ENCODE measurements around the gene UBB. TPM values are rescaled to one million over a fixed set of nuclear protein-coding genes. Genes with fewer than 3 reads are reported as not detected.
A peak's percentile ranks its signal among the peaks of the same experiment; 100 is the strongest.
"Not testable (repeated sequence)": the region's sequence is repeated elsewhere in the genome, so short reads cannot be mapped to it uniquely, and the experiment has no call there.

UBB gene
- total RNA-seq, 1 donor from 2014 or later: 1,933 TPM

GRCh38 chr17:16383216-16383615, 2.3 kb downstream of the UBB start:
- Mint-ChIP-seq H3K4me3 (peak overlapping the region; percentile 90), H3K27me3 (ENCODE audit: insufficient read depth) (peaks cover 8% of the 10 kb centered on the region), H3K36me3 (ENCODE audit: low read depth) (peaks cover 32% of the 10 kb centered on the region), H3K4me1 (ENCODE audit: low read depth) (peaks cover 41% of the 10 kb centered on the region), H3K27ac (no peak overlapping the region), H3K9me3 (no peaks in the 10 kb centered on the region)
- no peak for DNase-seq (ENCODE audit: low spot score)
- intact Hi-C loops (cut with micrococcal nuclease): no loop called here

GRCh38 chr17:16383772-16384287, 2.9 kb downstream of the UBB start:
- DNase-seq (ENCODE audit: low spot score): no peak
- Mint-ChIP-seq H3K9me3 (no peaks in the 10 kb centered on the region), H3K4me3 (peak overlapping the region; percentile 90), H3K27me3 (ENCODE audit: insufficient read depth) (peaks cover 8% of the 10 kb centered on the region), H3K4me1 (ENCODE audit: low read depth) (peaks cover 41% of the 10 kb centered on the region), H3K36me3 (ENCODE audit: low read depth) (peaks cover 32% of the 10 kb centered on the region), H3K27ac (peak overlapping the region; percentile 23)
- intact Hi-C loops (cut with micrococcal nuclease): no loop called here

- H3K9me3 Mint-ChIP-seq: no peaks in the 10 kb centered on the region
- DNase-seq (ENCODE audit: low spot score): no peak
- peaks cover 32% of the 10 kb centered on the region for H3K36me3 Mint-ChIP-seq (ENCODE audit: low read depth)
- H3K27ac Mint-ChIP-seq: no peak overlapping the region
- peaks cover 8% of the 10 kb centered on the region for H3K27me3 Mint-ChIP-seq (ENCODE audit: insufficient read depth)
- peak overlapping the region; percentile 55 for H3K4me3 Mint-ChIP-seq
- intact Hi-C loops (cut with micrococcal nuclease): no loop called here
- H3K4me1 Mint-ChIP-seq (ENCODE audit: low read depth): peaks cover 41% of the 10 kb centered on the region
Observed at GRCh38 chr17:16384557-16384956, 3.7 kb downstream of the UBB start.

- not testable (repeated sequence) for H3K9me3 Mint-ChIP-seq; DNase-seq (ENCODE audit: low spot score); H3K27ac Mint-ChIP-seq
- peaks cover 32% of the 10 kb centered on the region for H3K36me3 Mint-ChIP-seq (ENCODE audit: low read depth)
- peaks cover 14% of the 10 kb centered on the region for H3K27me3 Mint-ChIP-seq (ENCODE audit: insufficient read depth)
- peaks cover 36% of the 10 kb centered on the region for H3K4me1 Mint-ChIP-seq (ENCODE audit: low read depth)
- peak overlapping the region; percentile 87 for H3K4me3 Mint-ChIP-seq
- intact Hi-C loops (cut with micrococcal nuclease): loop anchor here (1.0 kb wide), 2 partner anchors 30 to 135 kb away; no protein-coding TSS in a partner anchor
Observed at GRCh38 chr17:16386126-16386507, 5.2 kb downstream of the UBB start.

GRCh38 chr17:16391451-16391850, 10.6 kb downstream of the UBB start:
- Mint-ChIP-seq H3K4me3 (no peak overlapping the region), H3K36me3 (ENCODE audit: low read depth) (no peaks in the 10 kb centered on the region), H3K27me3 (ENCODE audit: insufficient read depth) (peaks cover 21% of the 10 kb centered on the region), H3K4me1 (ENCODE audit: low read depth) (peaks cover 10% of the 10 kb centered on the region), H3K27ac (no peak overlapping the region), H3K9me3 (no peaks in the 10 kb centered on the region)
- intact Hi-C loops (cut with micrococcal nuclease): no loop called here
- DNase-seq (ENCODE audit: low spot score): no peak

GRCh38 chr17:16392491-16392890, 11.6 kb downstream of the UBB start:
- DNase-seq (ENCODE audit: low spot score); intact Hi-C loops (cut with micrococcal nuclease); H3K27ac Mint-ChIP-seq; H3K4me1 Mint-ChIP-seq (ENCODE audit: low read depth); H3K9me3 Mint-ChIP-seq; H3K4me3 Mint-ChIP-seq; H3K36me3 Mint-ChIP-seq (ENCODE audit: low read depth): not testable (repeated sequence)
- peaks cover 17% of the 10 kb centered on the region for H3K27me3 Mint-ChIP-seq (ENCODE audit: insufficient read depth)

- peaks cover 10% of the 10 kb centered on the region for H3K4me1 Mint-ChIP-seq (ENCODE audit: low read depth)
- intact Hi-C loops (cut with micrococcal nuclease); H3K27ac Mint-ChIP-seq; H3K9me3 Mint-ChIP-seq; H3K36me3 Mint-ChIP-seq (ENCODE audit: low read depth); DNase-seq (ENCODE audit: low spot score); H3K4me3 Mint-ChIP-seq: not testable (repeated sequence)
- H3K27me3 Mint-ChIP-seq (ENCODE audit: insufficient read depth): peaks cover 11% of the 10 kb centered on the region
Observed at GRCh38 chr17:16395887-16396286, 15.0 kb downstream of the UBB start.

GRCh38 chr17:16396693-16397092, 15.8 kb downstream of the UBB start:
- Mint-ChIP-seq H3K27me3 (ENCODE audit: insufficient read depth) (peaks cover 12% of the 10 kb centered on the region), H3K4me1 (ENCODE audit: low read depth) (peaks cover 10% of the 10 kb centered on the region)
- H3K4me3 Mint-ChIP-seq; DNase-seq (ENCODE audit: low spot score); H3K36me3 Mint-ChIP-seq (ENCODE audit: low read depth); H3K9me3 Mint-ChIP-seq; intact Hi-C loops (cut with micrococcal nuclease); H3K27ac Mint-ChIP-seq: not testable (repeated sequence)

GRCh38 chr17:16398270-16399267, 17.7 kb downstream of the UBB start:
- Mint-ChIP-seq H3K4me1 (ENCODE audit: low read depth) (peaks cover 10% of the 10 kb centered on the region), H3K27me3 (ENCODE audit: insufficient read depth) (peaks cover 5% of the 10 kb centered on the region), H3K27ac (peak overlapping the region; percentile 5), H3K9me3 (no peaks in the 10 kb centered on the region), H3K36me3 (ENCODE audit: low read depth) (no peaks in the 10 kb centered on the region), H3K4me3 (no peak overlapping the region)
- DNase-seq (ENCODE audit: low spot score): no peak
- intact Hi-C loops (cut with micrococcal nuclease): loop anchor here (2.0 kb wide), 1 partner anchor 18 kb away; the partner anchor contains the start of gene UBB

GRCh38 chr17:16403847-16404246, 23.0 kb downstream of the UBB start:
- H3K4me1 Mint-ChIP-seq (ENCODE audit: low read depth); H3K27ac Mint-ChIP-seq; H3K36me3 Mint-ChIP-seq (ENCODE audit: low read depth); H3K9me3 Mint-ChIP-seq; DNase-seq (ENCODE audit: low spot score); intact Hi-C loops (cut with micrococcal nuclease); H3K4me3 Mint-ChIP-seq: not testable (repeated sequence)
- peaks cover 15% of the 10 kb centered on the region for H3K27me3 Mint-ChIP-seq (ENCODE audit: insufficient read depth)

GRCh38 chr17:16406742-16407674, 26.1 kb downstream of the UBB start:
- intact Hi-C loops (cut with micrococcal nuclease): no loop called here
- H3K4me3 Mint-ChIP-seq: peak overlapping the region; percentile 19
- peaks cover 15% of the 10 kb centered on the region for H3K27me3 Mint-ChIP-seq (ENCODE audit: insufficient read depth)
- no peaks in the 10 kb centered on the region for H3K4me1 Mint-ChIP-seq (ENCODE audit: low read depth)
- no peak overlapping the region for H3K27ac Mint-ChIP-seq
- H3K36me3 Mint-ChIP-seq (ENCODE audit: low read depth): peaks cover 1% of the 10 kb centered on the region
- DNase-seq (ENCODE audit: low spot score): no peak
- no peaks in the 10 kb centered on the region for H3K9me3 Mint-ChIP-seq

- Mint-ChIP-seq H3K4me1 (ENCODE audit: low read depth) (no peaks in the 10 kb centered on the region), H3K27me3 (ENCODE audit: insufficient read depth) (peaks cover 15% of the 10 kb centered on the region), H3K27ac (no peak overlapping the region), H3K4me3 (no peak overlapping the region), H3K9me3 (no peaks in the 10 kb centered on the region), H3K36me3 (ENCODE audit: low read depth) (peaks cover 1% of the 10 kb centered on the region)
- intact Hi-C loops (cut with micrococcal nuclease): no loop called here
- DNase-seq (ENCODE audit: low spot score): no peak
Observed at GRCh38 chr17:16407911-16408588, 27.2 kb downstream of the UBB start.

Measured in activated T-helper 1 cell treated with anti-CD3 and anti-CD28 coated beads, Interleukin-12 subunit alpha, Interleukin-12 subunit beta, Interleukin-2, Interleukin-4 antibody, amounts not matched to agents 30 ng/mL and 10 ng/mL and 1 ng/mL, durations not matched to agents 14 hours and 24 hours and 36 hours (primary cell).